Spleen (tissue), 11 donors: ENCODE data around the gene NRSN2. TPM values are rescaled to one million over a fixed set of nuclear protein-coding genes. Genes with fewer than 3 reads are reported as not detected.

Experiments used
- DNase-seq: peaks from one replicate; pipeline ENCODE4 v3.0.0-alpha.2; 2020
- H3K27ac ChIP-seq, 8 donors: fragments of 200-600 bp; sonication (generic) in 7 of 8; 1 replicate in 4 of 8; 2 replicates in 4 of 8; pipeline versions ENCODE4 v1.5.0 to v1.8.0; 2016 to 2021; ENCODE audit warnings: inconsistent platforms in 4 of 8, mild to moderate bottlenecking in 4 of 8, moderate library complexity in 1 of 8
- H3K27me3 ChIP-seq, 7 donors: fragments of 200-600 bp; sonication (generic) in 6 of 7; replicated peaks in 1 of 7; 1 replicate in 4 of 7; 2 replicates in 3 of 7; pipeline versions ENCODE4 v1.5.0 to v1.8.0; 2016 to 2021; ENCODE audit warnings: inconsistent platforms in 3 of 7, mild to moderate bottlenecking in 1 of 7
- H3K36me3 ChIP-seq, 6 donors: fragments of 200-600 bp; sonication (generic) in 5 of 6; 1 replicate in 4 of 6; 2 replicates in 2 of 6; pipeline versions ENCODE4 v1.5.0 to v1.8.0; 2016 to 2021; ENCODE audit warnings: inconsistent platforms in 2 of 6
- H3K4me1 ChIP-seq, 6 donors: fragments of 200-600 bp; sonication (generic) in 5 of 6; 1 replicate in 3 of 6; 2 replicates in 3 of 6; pipeline versions ENCODE4 v1.5.0 to v1.8.0; 2016 to 2021; ENCODE audit warnings: inconsistent platforms in 3 of 6
- H3K4me3 ChIP-seq, 8 donors: fragments of 200-600 bp; sonication (generic) in 7 of 8; 1 replicate in 4 of 8; 2 replicates in 4 of 8; pipeline versions ENCODE4 v1.5.0 to v1.8.0; 2016 to 2021; ENCODE audit warnings: inconsistent platforms in 4 of 8, mild to moderate bottlenecking in 4 of 8, moderate library complexity in 2 of 8
- H3K9me3 ChIP-seq, 8 donors: fragments of 200-600 bp; sonication (generic) in 7 of 8; 1 replicate in 4 of 8; 2 replicates in 4 of 8; pipeline versions ENCODE4 v1.5.0 to v1.8.0; 2016 to 2021; ENCODE audit warnings: inconsistent platforms in 4 of 8
- POLR2A ChIP-seq, 3 donors: fragments of 450-650 bp; IDR thresholded peaks; one replicate each; pipeline ENCODE4 v1.5.1; 2017; ENCODE audit warnings: antibody characterized with exemption in 3 of 3, mild to moderate bottlenecking in 1 of 3
- POLR2AphosphoS5 ChIP-seq, 3 donors: sonication (generic); formaldehyde crosslinking; IDR thresholded peaks; one replicate each; pipeline ENCODE4 v1.5.1; 2017; ENCODE audit warnings: antibody characterized with exemption in 3 of 3
- whole genome bisulfite sequencing, 5 donors: extraction: QIAGEN DNeasy Blood & Tissue Kit in 3 of 5; methylation state at CpG; one replicate each; pipeline versions ENCODE4 v1.1.5 to v1.1.7; 2013 to 2018; 5-methylcytosine and 5-hydroxymethylcytosine counted together
- intact Hi-C: fragments of 100-400 bp; cut with DNase I; formaldehyde crosslinking; loops from one replicate; pipeline ENCODE4 v1.15.0; 2023; ENCODE audit warnings: low total_unique reads
- polyA plus RNA-seq, 3 donors: library from polyadenylated mRNA; stranded (reverse); fragments of 200-250 nt; gene quantifications; one replicate each; pipeline ENCODE4 v1.2.1, GENCODE V29; 2013
- total RNA-seq, 7 donors: library from RNA; depleted of rRNA in 3 of 7; stranded (reverse); fragments of >200 nt in 3 of 7; fragmentation: NEBNext Ultra II Directional in 4 of 7; extraction: Animal tissue kit (Norgen Biotek cat#: 25700) in 4 of 7; gene quantifications; one replicate each; pipeline versions ENCODE4 v1.1.0 to v1.2.1, GENCODE V29; 2016 to 2021
- TF ChIP-seq, protein P1 (sequence below), 11 experiments: fragments of 200-600 bp in 7 of 11; fragments of 450-650 bp in 4 of 11; sonication (generic) in 4 of 11; IDR thresholded peaks in 8 of 11; conservative IDR thresholded peaks in 3 of 11; 1 replicate in 7 of 11; 2 replicates in 4 of 11; pipeline versions ENCODE4 v1.4.0 to v1.8.0; 2016 to 2021; ENCODE audit warnings: antibody characterized with exemption in 11 of 11, inconsistent platforms in 4 of 11, mild to moderate bottlenecking in 1 of 11
- donor health status: healthy with polysubstance abuse.
- donor health status: DM: no; HTN: no; CAD: no; lungs with moderate emphysema.
- donor health status: DM: no; HTN: no; CAD: no.
- donor health status: Bipolar disorder and iron deficiency.
- donor health status: healthy.
- donor health status: DM: no; HTN: no; CAD: no.
- donor health status: DM: yes; HTN: yes; CAD: no.

NRSN2 gene
- total and polyA plus RNA-seq, 10 donors: 10.5 to 26.3 (median 16.8) TPM

DNA sequence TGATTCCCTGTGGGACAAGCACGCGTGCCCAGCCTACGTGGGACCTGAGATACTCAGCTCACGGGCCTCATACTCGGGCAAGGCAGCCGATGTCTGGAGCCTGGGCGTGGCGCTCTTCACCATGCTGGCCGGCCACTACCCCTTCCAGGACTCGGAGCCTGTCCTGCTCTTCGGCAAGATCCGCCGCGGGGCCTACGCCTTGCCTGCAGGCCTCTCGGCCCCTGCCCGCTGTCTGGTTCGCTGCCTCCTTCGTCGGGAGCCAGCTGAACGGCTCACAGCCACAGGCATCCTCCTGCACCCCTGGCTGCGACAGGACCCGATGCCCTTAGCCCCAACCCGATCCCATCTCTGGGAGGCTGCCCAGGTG lies 49.3 kb downstream of the NRSN2 start:
- no peaks in the 10 kb centered on the region for H3K27me3 ChIP-seq
- TF ChIP-seq, protein P1, sequence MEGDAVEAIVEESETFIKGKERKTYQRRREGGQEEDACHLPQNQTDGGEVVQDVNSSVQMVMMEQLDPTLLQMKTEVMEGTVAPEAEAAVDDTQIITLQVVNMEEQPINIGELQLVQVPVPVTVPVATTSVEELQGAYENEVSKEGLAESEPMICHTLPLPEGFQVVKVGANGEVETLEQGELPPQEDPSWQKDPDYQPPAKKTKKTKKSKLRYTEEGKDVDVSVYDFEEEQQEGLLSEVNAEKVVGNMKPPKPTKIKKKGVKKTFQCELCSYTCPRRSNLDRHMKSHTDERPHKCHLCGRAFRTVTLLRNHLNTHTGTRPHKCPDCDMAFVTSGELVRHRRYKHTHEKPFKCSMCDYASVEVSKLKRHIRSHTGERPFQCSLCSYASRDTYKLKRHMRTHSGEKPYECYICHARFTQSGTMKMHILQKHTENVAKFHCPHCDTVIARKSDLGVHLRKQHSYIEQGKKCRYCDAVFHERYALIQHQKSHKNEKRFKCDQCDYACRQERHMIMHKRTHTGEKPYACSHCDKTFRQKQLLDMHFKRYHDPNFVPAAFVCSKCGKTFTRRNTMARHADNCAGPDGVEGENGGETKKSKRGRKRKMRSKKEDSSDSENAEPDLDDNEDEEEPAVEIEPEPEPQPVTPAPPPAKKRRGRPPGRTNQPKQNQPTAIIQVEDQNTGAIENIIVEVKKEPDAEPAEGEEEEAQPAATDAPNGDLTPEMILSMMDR (IDR thresholded peaks at IDR 0.05 in 8 of 11, conservative IDR thresholded peaks at IDR 0.05 in 3 of 11): no peak
- TF ChIP-seq POLR2AphosphoS5 (IDR thresholded peaks at IDR 0.05): peak in 1 of 3 donors; percentile 37
- no peak overlapping the region for H3K27ac ChIP-seq
- peak; percentile 66 for DNase-seq
- peaks cover 6 to 76% (median 66%) of the 10 kb centered on the region in 6 donors for H3K36me3 ChIP-seq
- no peaks in the 10 kb centered on the region for H3K4me1 ChIP-seq
- no peaks in the 10 kb centered on the region for H3K9me3 ChIP-seq
- intact Hi-C loops: no loop called here
- no peak overlapping the region for H3K4me3 ChIP-seq
- 90 to 96% (median 96%) methylated on average over 20 to 24 of the region's 24 CpGs for WGBS, 5 donors

DNA sequence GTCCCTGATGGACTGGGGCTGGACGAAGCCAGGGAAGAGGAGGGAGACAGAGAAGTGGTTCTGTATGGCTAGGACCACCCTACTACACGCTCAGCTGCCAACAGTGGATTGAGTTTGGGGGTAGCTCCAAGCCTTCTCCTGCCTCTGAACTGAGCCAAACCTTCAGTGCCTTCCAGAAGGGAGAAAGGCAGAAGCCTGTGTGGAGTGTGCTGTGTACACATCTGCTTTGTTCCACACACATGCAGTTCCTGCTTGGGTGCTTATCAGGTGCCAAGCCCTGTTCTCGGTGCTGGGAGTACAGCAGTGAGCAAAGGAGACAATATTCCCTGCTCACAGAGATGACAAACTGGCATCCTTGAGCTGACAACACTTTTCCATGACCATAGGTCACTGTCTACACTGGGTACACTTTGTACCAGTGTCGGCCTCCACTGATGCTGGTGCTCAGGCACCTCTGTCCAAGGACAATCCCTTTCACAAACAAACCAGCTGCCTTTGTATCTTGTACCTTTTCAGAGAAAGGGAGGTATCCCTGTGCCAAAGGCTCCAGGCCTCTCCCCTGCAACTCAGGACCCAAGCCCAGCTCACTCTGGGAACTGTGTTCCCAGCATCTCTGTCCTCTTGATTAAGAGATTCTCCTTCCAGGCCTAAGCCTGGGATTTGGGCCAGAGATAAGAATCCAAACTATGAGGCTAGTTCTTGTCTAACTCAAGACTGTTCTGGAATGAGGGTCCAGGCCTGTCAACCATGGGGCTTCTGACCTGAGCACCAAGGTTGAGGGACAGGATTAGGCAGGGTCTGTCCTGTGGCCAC lies 49.9 kb downstream of the NRSN2 start:
- peaks cover 6 to 70% (median 60%) of the 10 kb centered on the region in 6 donors for H3K36me3 ChIP-seq
- no peak overlapping the region for H3K27ac ChIP-seq

DNA sequence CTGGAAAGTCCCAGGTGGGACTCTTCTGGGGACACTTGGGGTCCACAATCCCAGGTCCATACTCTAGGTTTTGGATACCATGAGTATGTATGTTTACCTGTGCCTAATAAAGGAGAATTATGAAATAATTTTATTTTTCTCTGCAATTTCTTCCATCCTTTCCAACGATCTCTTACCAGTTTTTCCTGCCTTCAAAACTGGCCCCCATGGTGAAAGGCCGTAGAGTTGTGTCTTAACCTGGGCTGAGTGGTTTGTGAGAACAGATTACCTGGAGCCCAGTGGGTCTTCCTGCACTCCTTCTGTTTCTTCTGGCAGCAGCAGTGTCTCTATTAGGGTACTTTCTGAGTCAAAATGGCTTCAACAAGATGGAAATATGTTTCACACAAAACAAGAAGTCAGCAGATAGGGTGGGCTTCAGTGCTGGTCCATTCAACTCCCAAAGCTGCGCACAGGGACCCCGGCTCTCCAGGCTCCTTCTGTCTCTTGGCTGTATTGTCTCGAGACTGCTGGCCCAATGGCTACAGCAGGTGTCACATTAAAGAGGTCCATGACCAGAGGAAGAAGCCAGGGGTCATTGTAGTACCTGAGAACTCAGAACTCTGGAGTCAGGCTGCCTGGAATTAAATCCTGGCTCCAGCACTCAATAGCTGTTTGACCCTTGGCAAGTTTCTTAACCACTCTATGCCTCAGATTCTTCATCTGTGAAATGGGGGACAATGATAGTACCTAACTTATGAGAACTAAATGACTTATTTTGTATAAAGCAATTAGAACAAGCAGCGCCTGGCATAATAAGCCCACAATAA lies 50.7 kb downstream of the NRSN2 start:
- DNase-seq: peak; percentile 20
- WGBS, 5 donors: 80 to 97% (median 88%) methylated on average over 5 to 6 of the region's 6 CpGs
- H3K9me3 ChIP-seq: no peaks in the 10 kb centered on the region
- intact Hi-C loops: no loop called here
- no peaks in the 10 kb centered on the region for H3K27me3 ChIP-seq
- H3K27ac ChIP-seq: no peak overlapping the region
- H3K36me3 ChIP-seq: peaks cover 6 to 62% (median 52%) of the 10 kb centered on the region in 6 donors
- TF ChIP-seq, protein P1 (IDR thresholded peaks at IDR 0.05 in 8 of 11, conservative IDR thresholded peaks at IDR 0.05 in 3 of 11): no peak
- TF ChIP-seq POLR2AphosphoS5 (IDR thresholded peaks at IDR 0.05): no peak
- H3K4me1 ChIP-seq: peaks cover 0 to 11% (median 0%) of the 10 kb centered on the region in 6 donors
- H3K4me3 ChIP-seq: no peak overlapping the region

More for the DNA sequence above, 49.9 kb downstream of the NRSN2 start:
- WGBS, 5 donors: 80 to 94% (median 90%) methylated on average over 3 to 4 of the region's 4 CpGs
- Histone ChIP-seq H3K4me1 (peaks cover 0 to 3% (median 0%) of the 10 kb centered on the region in 6 donors), H3K27me3 (no peaks in the 10 kb centered on the region), H3K4me3 (no peak overlapping the region), H3K9me3 (no peaks in the 10 kb centered on the region)
- intact Hi-C loops: no loop called here
- TF ChIP-seq, protein P1 (IDR thresholded peaks at IDR 0.05 in 8 of 11, conservative IDR thresholded peaks at IDR 0.05 in 3 of 11): no peak
- TF ChIP-seq POLR2AphosphoS5 (IDR thresholded peaks at IDR 0.05) (no peak), POLR2A (IDR thresholded peaks at IDR 0.05) (no peak)
- DNase-seq: peak; percentile 22
